ENCODE data around the gene LIMS1.

Gene LIMS1

GRCh38 chr2:108560895-108561530 is 26.7 kb downstream of the LIMS1 start:
- Histone ChIP-seq H3K36me3 (ENCODE audit: insufficient read depth, low read length) (peaks cover 4% of the 10 kb centered on the region; the same call in 1 of the 2 replicates), H3K9me3 (ENCODE audit: low read depth, low read length) (peaks cover 6% of the 10 kb centered on the region; the same call in 1 of the 2 replicates)

GRCh38 chr2:108562274-108562673 is 28.0 kb downstream of the LIMS1 start:
- no peak for DNase-seq (ENCODE audit: low read depth, low spot score)
- Histone ChIP-seq H3K36me3 (ENCODE audit: insufficient read depth, low read length) (peaks cover 4% of the 10 kb centered on the region; the same call in 1 of the 2 replicates), H3K9ac (ENCODE audit: insufficient read length) (no peak overlapping the region), H3K9me3 (ENCODE audit: low read depth, low read length) (peaks cover 6% of the 10 kb centered on the region; the same call in 1 of the 2 replicates), H3K4me3 (no peak overlapping the region), H3K27ac (no peak overlapping the region)
- TF ChIP-seq POLR2AphosphoS5 (IDR thresholded peaks at IDR 0.05; ENCODE audit: borderline replicate concordance, low read depth, low read length) = no peak
- TF ChIP-seq FOXP2 (optimal IDR thresholded peaks at IDR 0.05; ENCODE audit: control extremely low read depth, extremely low read length, insufficient read depth) = no peak
- no peak for TF ChIP-seq EZH2 (IDR thresholded peaks at IDR 0.05)

More at GRCh38 chr2:108560895-108561530, 26.7 kb downstream of the LIMS1 start:
- no peak for DNase-seq (ENCODE audit: low read depth, low spot score)
- Histone ChIP-seq H3K9ac (ENCODE audit: insufficient read length) (no peak overlapping the region), H3K4me3 (no peak overlapping the region), H3K27ac (no peak overlapping the region)
- no peak for TF ChIP-seq POLR2AphosphoS5 (IDR thresholded peaks at IDR 0.05; ENCODE audit: borderline replicate concordance, low read depth, low read length)
- TF ChIP-seq EZH2 (IDR thresholded peaks at IDR 0.05) = no peak
- TF ChIP-seq FOXP2 (optimal IDR thresholded peaks at IDR 0.05; ENCODE audit: control extremely low read depth, extremely low read length, insufficient read depth) = no peak

GRCh38 chr2:108564510-108564909 is 30.2 kb downstream of the LIMS1 start:
- no peak overlapping the region for H3K9ac ChIP-seq (ENCODE audit: insufficient read length)
- TF ChIP-seq POLR2AphosphoS5 (IDR thresholded peaks at IDR 0.05; ENCODE audit: borderline replicate concordance, low read depth, low read length) = no peak
- H3K36me3 ChIP-seq (ENCODE audit: insufficient read depth, low read length) = peaks cover 4% of the 10 kb centered on the region; the same call in 1 of the 2 replicates
- peaks cover 6% of the 10 kb centered on the region; the same call in 1 of the 2 replicates for H3K9me3 ChIP-seq (ENCODE audit: low read depth, low read length)
- no peak overlapping the region for H3K4me3 ChIP-seq
- no peak for DNase-seq (ENCODE audit: low read depth, low spot score)
- no peak overlapping the region for H3K27ac ChIP-seq

- Histone ChIP-seq H3K27ac (peak overlapping the region; percentile 87), H3K36me3 (ENCODE audit: insufficient read depth, low read length) (peaks cover 4% of the 10 kb centered on the region; the same call in 1 of the 2 replicates), H3K9ac (ENCODE audit: insufficient read length) (no peak overlapping the region), H3K4me3 (peak overlapping the region; percentile 53), H3K9me3 (ENCODE audit: low read depth, low read length) (peaks cover 6% of the 10 kb centered on the region; the same call in 1 of the 2 replicates)
- TF ChIP-seq POLR2AphosphoS5 (IDR thresholded peaks at IDR 0.05; ENCODE audit: borderline replicate concordance, low read depth, low read length) (peak; percentile 65; the same call in 1 of the 2 replicates), FOXP2 (optimal IDR thresholded peaks at IDR 0.05; ENCODE audit: control extremely low read depth, extremely low read length, insufficient read depth) (peak; percentile 57), EZH2 (IDR thresholded peaks at IDR 0.05) (no peak)
- peak; percentile 99 for DNase-seq (ENCODE audit: low read depth, low spot score)
Measured at GRCh38 chr2:108565778-108566375, 31.6 kb downstream of the LIMS1 start.

- no peaks in the 10 kb centered on the region for H3K9me3 ChIP-seq (ENCODE audit: low read depth, low read length)
- no peak overlapping the region for H3K9ac ChIP-seq (ENCODE audit: insufficient read length)
- no peak overlapping the region for H3K27ac ChIP-seq
- no peak for TF ChIP-seq POLR2AphosphoS5 (IDR thresholded peaks at IDR 0.05; ENCODE audit: borderline replicate concordance, low read depth, low read length)
- TF ChIP-seq FOXP2 (optimal IDR thresholded peaks at IDR 0.05; ENCODE audit: control extremely low read depth, extremely low read length, insufficient read depth) = no peak
- TF ChIP-seq EZH2 (IDR thresholded peaks at IDR 0.05) = no peak
- H3K4me3 ChIP-seq = no peak overlapping the region
- no peaks in the 10 kb centered on the region for H3K36me3 ChIP-seq (ENCODE audit: insufficient read depth, low read length)
- no peak for DNase-seq (ENCODE audit: low read depth, low spot score)
Measured at GRCh38 chr2:108570416-108570815, 36.1 kb downstream of the LIMS1 start.

- no peak overlapping the region for H3K9ac ChIP-seq (ENCODE audit: insufficient read length)
- TF ChIP-seq EZH2 (IDR thresholded peaks at IDR 0.05) (no peak), POLR2AphosphoS5 (IDR thresholded peaks at IDR 0.05; ENCODE audit: borderline replicate concordance, low read depth, low read length) (no peak), FOXP2 (optimal IDR thresholded peaks at IDR 0.05; ENCODE audit: control extremely low read depth, extremely low read length, insufficient read depth) (no peak)
- H3K4me3 ChIP-seq = no peak overlapping the region
- no peak overlapping the region for H3K27ac ChIP-seq
- no peaks in the 10 kb centered on the region for H3K36me3 ChIP-seq (ENCODE audit: insufficient read depth, low read length)
- DNase-seq (ENCODE audit: low read depth, low spot score) = no peak
- H3K9me3 ChIP-seq (ENCODE audit: low read depth, low read length) = no peaks in the 10 kb centered on the region
Measured at GRCh38 chr2:108571286-108571685, 37.0 kb downstream of the LIMS1 start.

GRCh38 chr2:108573061-108573460 is 38.8 kb downstream of the LIMS1 start:
- H3K36me3 ChIP-seq (ENCODE audit: insufficient read depth, low read length) = no peaks in the 10 kb centered on the region
- no peak overlapping the region for H3K27ac ChIP-seq
- H3K9ac ChIP-seq (ENCODE audit: insufficient read length) = no peak overlapping the region
- no peak for TF ChIP-seq POLR2AphosphoS5 (IDR thresholded peaks at IDR 0.05; ENCODE audit: borderline replicate concordance, low read depth, low read length)
- TF ChIP-seq FOXP2 (optimal IDR thresholded peaks at IDR 0.05; ENCODE audit: control extremely low read depth, extremely low read length, insufficient read depth) = no peak
- TF ChIP-seq EZH2 (IDR thresholded peaks at IDR 0.05) = no peak
- no peak overlapping the region for H3K4me3 ChIP-seq
- no peaks in the 10 kb centered on the region for H3K9me3 ChIP-seq (ENCODE audit: low read depth, low read length)
- DNase-seq (ENCODE audit: low read depth, low spot score) = no peak

- Histone ChIP-seq H3K27ac (no peak overlapping the region), H3K9me3 (ENCODE audit: low read depth, low read length) (no peaks in the 10 kb centered on the region), H3K36me3 (ENCODE audit: insufficient read depth, low read length) (no peaks in the 10 kb centered on the region), H3K9ac (ENCODE audit: insufficient read length) (no peak overlapping the region), H3K4me3 (no peak overlapping the region)
- TF ChIP-seq POLR2AphosphoS5 (IDR thresholded peaks at IDR 0.05; ENCODE audit: borderline replicate concordance, low read depth, low read length) = no peak
- TF ChIP-seq EZH2 (IDR thresholded peaks at IDR 0.05) = no peak
- TF ChIP-seq FOXP2 (optimal IDR thresholded peaks at IDR 0.05; ENCODE audit: control extremely low read depth, extremely low read length, insufficient read depth) = no peak
- no peak for DNase-seq (ENCODE audit: low read depth, low spot score)
Measured at GRCh38 chr2:108574332-108574731, 40.1 kb downstream of the LIMS1 start.
